GM18873 (cell line): ENCODE measurements around the gene EXOC3.

Source experiments
- ATAC-seq: cut with Tn5 transposase; IDR thresholded peaks from one replicate; pipeline ENCODE4 v1.9.1; 2021; ENCODE audit warnings: mild to moderate bottlenecking, moderate library complexity, moderate number of reproducible peaks; ENCODE audit not compliant: unreplicated experiment, low FRiP score

EXOC3 gene

GRCh38 chr5:516338-516925 lies 73.5 kb downstream of the EXOC3 start:
- ATAC-seq: no peak
